Pons (tissue), 1 donor: ENCODE measurements around the gene LDHB.
"Not testable (repeated sequence)": the region's sequence is repeated elsewhere in the genome, so short reads cannot be mapped to it uniquely, and the experiment has no call there.

ENCODE experiments used
- DNase-seq: peaks from one replicate; pipeline ENCODE4 v3.0.0-alpha.2; 2016; ENCODE audit warnings: low spot score

LDHB gene

GRCh38 chr12:21661396-21662093, 3.9 kb upstream of the LDHB start:
- DNase-seq, result not testable (repeated sequence)

- no peak for DNase-seq
Measured at GRCh38 chr12:21659383-21659782, 1.7 kb upstream of the LDHB start.

- peak; percentile 68 for DNase-seq
Measured at GRCh38 chr12:21656905-21657325, 727 bp downstream of the LDHB start.

DNA sequence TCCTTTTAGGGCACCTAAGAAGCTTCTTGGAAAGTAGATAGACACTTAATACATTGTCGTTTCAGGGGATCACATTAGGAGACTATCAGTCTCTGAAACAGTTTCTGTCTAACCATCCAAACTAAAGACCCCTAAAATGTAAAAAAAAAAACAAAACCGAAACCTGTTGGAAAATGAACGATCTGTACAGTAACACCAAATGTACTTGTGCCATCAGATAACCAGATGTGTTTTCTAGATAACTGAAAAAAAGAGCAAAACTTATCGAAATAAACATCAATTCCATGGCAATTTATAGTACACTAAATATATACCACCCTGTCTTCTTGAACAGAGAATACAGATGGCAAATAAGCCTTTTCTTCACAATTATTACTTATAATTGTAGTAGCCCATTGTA, 2.1 kb downstream of the LDHB start:
- DNase-seq, result no peak

GRCh38 chr12:21651821-21652220, 5.8 kb downstream of the LDHB start:
- no peak for DNase-seq

DNA sequence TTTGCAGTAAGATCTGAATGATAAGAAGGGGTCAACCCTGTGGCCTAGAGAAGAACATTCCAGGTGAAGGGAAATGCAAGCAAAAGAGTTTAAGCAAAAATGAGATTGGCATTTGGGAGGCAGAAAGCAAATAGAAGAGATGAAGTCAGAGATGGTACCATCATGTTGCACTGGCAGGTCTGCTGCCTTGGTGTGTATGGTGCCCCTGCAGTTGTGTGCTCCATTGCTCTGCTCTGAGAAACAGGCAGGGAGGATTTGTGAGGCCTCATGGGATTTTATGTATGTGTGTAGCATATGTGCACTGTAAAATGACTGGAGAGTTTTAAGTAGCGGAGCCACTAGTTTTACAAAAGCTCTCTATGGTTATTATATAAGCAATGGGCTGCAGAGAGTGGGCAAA, 6.6 kb downstream of the LDHB start:
- DNase-seq, result no peak

GRCh38 chr12:21649034-21649433, 8.6 kb downstream of the LDHB start:
- DNase-seq, result no peak

DNA sequence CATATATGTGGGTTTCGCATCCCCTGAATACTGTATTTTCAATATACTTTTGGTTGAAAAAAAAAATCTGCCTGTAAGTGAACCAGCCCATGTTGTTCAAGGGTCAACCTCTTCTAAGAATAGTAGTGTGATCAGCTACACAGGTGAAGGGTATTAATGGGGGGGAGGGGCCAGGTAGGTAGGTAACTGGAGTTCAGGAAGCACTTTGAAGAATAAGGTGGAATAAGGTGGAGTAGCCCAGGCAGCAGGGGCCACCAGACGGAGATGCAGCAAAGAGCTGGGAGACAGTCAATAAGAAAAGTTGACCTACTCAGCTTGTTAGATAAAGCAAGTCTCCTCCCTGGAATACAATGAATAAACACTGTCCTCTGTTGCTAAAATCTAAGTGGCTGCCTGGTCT, 9.3 kb downstream of the LDHB start:
- no peak for DNase-seq

DNA sequence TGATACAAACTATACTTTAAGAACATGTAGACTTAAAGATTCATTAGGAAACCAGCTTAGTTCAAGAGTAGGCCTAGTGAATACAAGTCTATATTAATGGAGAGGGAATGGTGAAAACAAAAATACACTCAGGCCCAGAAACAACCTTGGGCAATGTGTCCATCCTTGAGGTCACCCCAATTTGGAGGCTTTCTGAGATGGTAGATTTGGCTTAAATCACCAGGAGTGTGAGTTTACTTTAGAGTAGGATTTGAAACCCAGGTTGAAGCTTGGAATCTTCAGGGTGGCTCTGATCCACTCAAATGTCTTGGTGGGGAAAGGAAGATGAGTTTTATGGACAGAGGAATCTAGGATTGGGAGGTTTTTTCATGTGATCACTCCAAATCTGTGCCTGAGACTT, 10.5 kb downstream of the LDHB start:
- no peak for DNase-seq

DNA sequence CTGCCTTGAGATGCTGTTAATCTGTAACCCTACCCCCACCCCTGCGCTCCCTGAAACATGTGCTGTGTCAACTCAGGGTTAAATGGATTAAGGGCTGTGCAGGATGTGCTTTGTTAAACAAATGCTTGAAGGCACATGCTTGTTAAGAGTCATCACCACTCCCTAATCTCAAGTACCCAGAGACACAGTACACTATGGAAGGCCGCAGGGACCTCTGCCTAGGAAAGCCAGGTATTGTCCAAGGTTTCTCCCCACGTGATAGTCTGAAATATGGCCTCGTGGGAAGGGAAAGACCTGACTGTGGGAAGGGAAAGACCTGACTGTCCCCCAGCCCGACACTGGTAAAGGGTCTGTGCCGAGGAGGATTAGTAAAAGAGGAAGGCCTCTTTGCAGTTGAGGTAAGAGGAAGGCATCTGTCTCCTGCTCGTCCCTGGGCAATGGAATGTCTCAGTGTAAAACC, 12.6 kb downstream of the LDHB start:
- not testable (repeated sequence) for DNase-seq

GRCh38 chr12:21644516-21644915, 13.1 kb downstream of the LDHB start:
- DNase-seq, result no peak

DNA sequence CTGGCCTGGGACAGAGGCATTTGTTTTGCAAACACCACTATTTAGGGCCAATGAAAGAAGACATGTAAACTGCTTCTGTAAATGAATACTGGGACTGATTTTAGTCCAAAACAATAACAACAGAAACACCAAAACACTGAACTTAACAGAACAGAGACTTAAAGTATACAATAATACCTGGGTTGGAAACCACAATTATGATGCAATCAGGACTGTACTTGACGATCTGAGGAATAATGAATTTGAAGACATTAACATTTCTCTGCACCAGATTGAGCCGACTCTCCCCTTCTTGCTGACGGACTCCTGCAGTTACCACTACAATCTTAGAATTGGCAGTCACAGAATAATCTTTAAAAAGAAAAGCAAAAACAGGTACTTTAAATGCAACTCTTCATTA, 13.9 kb downstream of the LDHB start:
- no peak for DNase-seq

- DNase-seq, result no peak
Measured at GRCh38 chr12:21642707-21643389, 14.8 kb downstream of the LDHB start.

GRCh38 chr12:21638054-21638891, 19.4 kb downstream of the LDHB start:
- no peak for DNase-seq

GRCh38 chr12:21634245-21634644, 23.4 kb downstream of the LDHB start:
- DNase-seq, result no peak

- no peak for DNase-seq
Measured at GRCh38 chr12:21631367-21631766, 26.3 kb downstream of the LDHB start.

GRCh38 chr12:21627924-21628323, 29.7 kb downstream of the LDHB start:
- DNase-seq, result no peak

DNA sequence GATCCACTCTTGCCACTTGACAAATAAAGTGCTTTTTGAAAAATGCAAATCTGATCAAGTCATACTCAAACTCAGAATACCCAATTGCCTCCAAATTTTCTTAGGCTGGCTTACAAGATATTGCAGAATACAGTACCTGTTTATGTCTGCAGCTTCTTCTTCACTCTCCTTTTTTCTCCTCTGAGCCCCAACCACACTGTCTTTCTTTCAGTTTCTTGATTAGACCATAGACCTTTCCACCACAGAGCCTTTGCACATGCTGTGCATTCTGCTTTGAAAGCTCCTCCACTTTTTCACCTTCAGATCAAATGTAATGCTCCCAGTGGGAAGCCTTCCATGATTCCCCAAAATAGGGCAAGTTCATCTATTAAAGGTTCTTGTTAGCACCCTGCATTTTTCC, 39.1 kb downstream of the LDHB start:
- no peak for DNase-seq

- no peak for DNase-seq
Measured at GRCh38 chr12:21617030-21617429, 40.6 kb downstream of the LDHB start.

- no peak for DNase-seq
Measured at GRCh38 chr12:21615431-21615830, 42.2 kb downstream of the LDHB start.

DNA sequence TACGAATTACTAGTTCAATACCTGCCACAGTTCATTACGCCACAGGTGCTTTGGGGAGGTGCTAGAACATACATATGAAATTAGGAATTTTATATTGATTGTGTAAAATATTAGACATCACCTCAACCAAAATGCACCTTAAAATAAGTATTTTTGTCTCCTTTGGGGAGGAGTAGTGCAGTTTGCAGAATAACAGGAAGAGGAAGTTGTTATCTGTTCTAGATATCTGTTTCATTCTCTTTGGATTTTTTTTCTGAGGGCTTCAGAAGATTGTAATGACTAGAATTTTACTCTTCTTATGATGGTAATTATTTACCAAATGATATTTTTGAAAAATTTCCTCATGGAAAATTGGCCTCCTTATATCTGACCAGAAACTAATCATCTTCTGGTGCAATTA, 43.1 kb downstream of the LDHB start:
- DNase-seq, result no peak

DNA sequence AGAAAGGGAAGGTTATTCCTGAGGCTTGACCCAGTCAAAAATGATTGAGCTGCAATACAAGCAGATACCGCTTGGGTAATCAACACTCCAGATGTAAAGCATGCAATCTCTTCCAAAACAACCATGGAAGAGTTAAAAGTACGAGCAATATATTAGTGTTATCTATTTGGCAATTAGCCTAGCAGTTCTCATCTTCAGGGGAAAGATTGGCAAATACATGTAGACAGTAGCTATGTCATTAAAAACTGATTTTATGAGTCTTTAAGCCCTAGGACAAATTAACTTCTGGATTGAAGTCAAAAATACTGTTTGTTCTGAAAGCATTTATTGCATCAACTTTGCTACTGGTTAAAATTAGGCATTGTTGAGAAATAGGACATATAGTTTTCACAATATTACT, 43.7 kb downstream of the LDHB start:
- DNase-seq, result no peak

DNA sequence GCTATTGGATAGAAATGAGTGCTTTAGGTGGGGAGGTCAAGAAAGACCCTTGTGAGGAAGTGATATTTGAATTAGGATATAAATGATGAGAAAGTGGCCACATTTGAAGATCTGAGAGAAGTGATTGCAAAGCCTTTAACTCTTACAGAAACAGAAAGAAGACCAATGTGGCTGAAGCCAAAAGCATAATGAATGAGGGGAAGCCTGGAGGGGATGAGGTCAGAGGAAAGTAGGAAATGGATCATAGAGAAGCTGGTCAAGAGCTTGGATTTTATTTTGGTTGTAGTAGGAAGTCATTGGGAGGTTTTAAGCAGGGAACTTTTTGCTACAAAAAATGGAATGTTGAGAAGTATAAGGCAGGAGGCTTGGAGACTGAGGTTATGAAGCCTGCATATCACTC, 49.4 kb downstream of the LDHB start:
- DNase-seq, result no peak
